ENCODE measurements around the gene TMEM151B. TPM values are rescaled to one million over a fixed set of nuclear protein-coding genes. Genes with fewer than 3 reads are reported as not detected.
"Not testable (repeated sequence)": the region's sequence is repeated elsewhere in the genome, so short reads cannot be mapped to it uniquely, and the experiment has no call there.

The TMEM151B gene
- total RNA-seq, 1 experiment from 2014 or later = 0.83 TPM

- no peak for DNase-seq
- H3K36me3 ChIP-seq (replicated peaks; ENCODE audit: control insufficient read depth, insufficient read depth, low read length) = no peaks in the 10 kb centered on the region
- peaks cover 1% of the 10 kb centered on the region; the same call in 1 of the 2 replicates for H3K27me3 ChIP-seq (ENCODE audit: control insufficient read depth, insufficient read depth, low read length)
- H3K4me3 ChIP-seq (ENCODE audit: insufficient read depth, low read depth, low read length) = no peak overlapping the region
These were observed 71.0 kb downstream of the TMEM151B start for GRCh38 chr6:44341095-44341890.

- no peak for DNase-seq
- Histone ChIP-seq H3K4me3 (ENCODE audit: insufficient read depth, low read depth, low read length) (no peak overlapping the region), H3K36me3 (replicated peaks; ENCODE audit: control insufficient read depth, insufficient read depth, low read length) (no peaks in the 10 kb centered on the region), H3K27me3 (ENCODE audit: control insufficient read depth, insufficient read depth, low read length) (peaks cover 1% of the 10 kb centered on the region; the same call in 1 of the 2 replicates)
These were observed 71.8 kb downstream of the TMEM151B start for GRCh38 chr6:44342052-44342451.

GRCh38 chr6:44342489-44342888 is 72.2 kb downstream of the TMEM151B start, which contains the start of gene SPATS1:
TSS of gene SPATS1 (plus strand) at chr6:44342650. CDS start at chr6:44343096, 446 bp downstream.
- peak within 1 kb of the TSS; percentile 1; the same call in 1 of the 2 replicates for H3K4me3 ChIP-seq (ENCODE audit: insufficient read depth, low read depth, low read length)
- no peaks in the 10 kb centered on the region for H3K36me3 ChIP-seq (replicated peaks; ENCODE audit: control insufficient read depth, insufficient read depth, low read length)
- DNase-seq = peak; percentile 71
- H3K27me3 ChIP-seq (ENCODE audit: control insufficient read depth, insufficient read depth, low read length) = peaks cover 1% of the 10 kb centered on the region; the same call in 1 of the 2 replicates

- H3K27me3 ChIP-seq (ENCODE audit: control insufficient read depth, insufficient read depth, low read length); DNase-seq; H3K4me3 ChIP-seq (ENCODE audit: insufficient read depth, low read depth, low read length); H3K36me3 ChIP-seq (replicated peaks; ENCODE audit: control insufficient read depth, insufficient read depth, low read length): not testable (repeated sequence)
These were observed 76.6 kb downstream of the TMEM151B start for GRCh38 chr6:44346818-44347217.

- H3K36me3 ChIP-seq (replicated peaks; ENCODE audit: control insufficient read depth, insufficient read depth, low read length) = no peaks in the 10 kb centered on the region
- H3K27me3 ChIP-seq (ENCODE audit: control insufficient read depth, insufficient read depth, low read length) = no peaks in the 10 kb centered on the region
- no peak overlapping the region for H3K4me3 ChIP-seq (ENCODE audit: insufficient read depth, low read depth, low read length)
- DNase-seq = no peak
These were observed 79.8 kb downstream of the TMEM151B start for GRCh38 chr6:44349904-44350649.

GRCh38 chr6:44350650-44350994 is 80.4 kb downstream of the TMEM151B start:
- not testable (repeated sequence) for H3K27me3 ChIP-seq (ENCODE audit: control insufficient read depth, insufficient read depth, low read length); H3K4me3 ChIP-seq (ENCODE audit: insufficient read depth, low read depth, low read length); DNase-seq; H3K36me3 ChIP-seq (replicated peaks; ENCODE audit: control insufficient read depth, insufficient read depth, low read length)

- H3K4me3 ChIP-seq (ENCODE audit: insufficient read depth, low read depth, low read length) = no peak overlapping the region
- no peaks in the 10 kb centered on the region for H3K27me3 ChIP-seq (ENCODE audit: control insufficient read depth, insufficient read depth, low read length)
- H3K36me3 ChIP-seq (replicated peaks; ENCODE audit: control insufficient read depth, insufficient read depth, low read length) = no peaks in the 10 kb centered on the region
- DNase-seq = no peak
These were observed 82.0 kb downstream of the TMEM151B start for GRCh38 chr6:44352259-44352658.

GRCh38 chr6:44353336-44353735 is 83.1 kb downstream of the TMEM151B start:
- Histone ChIP-seq H3K4me3 (ENCODE audit: insufficient read depth, low read depth, low read length) (no peak overlapping the region), H3K36me3 (replicated peaks; ENCODE audit: control insufficient read depth, insufficient read depth, low read length) (no peaks in the 10 kb centered on the region), H3K27me3 (ENCODE audit: control insufficient read depth, insufficient read depth, low read length) (no peaks in the 10 kb centered on the region)
- DNase-seq = no peak

GRCh38 chr6:44355640-44356039 is 85.4 kb downstream of the TMEM151B start:
- no peak for DNase-seq
- H3K36me3 ChIP-seq (replicated peaks; ENCODE audit: control insufficient read depth, insufficient read depth, low read length) = no peaks in the 10 kb centered on the region
- H3K4me3 ChIP-seq (ENCODE audit: insufficient read depth, low read depth, low read length) = no peak overlapping the region
- no peaks in the 10 kb centered on the region for H3K27me3 ChIP-seq (ENCODE audit: control insufficient read depth, insufficient read depth, low read length)

GRCh38 chr6:44356487-44356886 is 86.2 kb downstream of the TMEM151B start:
- Histone ChIP-seq H3K27me3 (ENCODE audit: control insufficient read depth, insufficient read depth, low read length) (no peaks in the 10 kb centered on the region), H3K36me3 (replicated peaks; ENCODE audit: control insufficient read depth, insufficient read depth, low read length) (no peaks in the 10 kb centered on the region), H3K4me3 (ENCODE audit: insufficient read depth, low read depth, low read length) (no peak overlapping the region)
- no peak for DNase-seq

Other genes with a start within 250 kb of the TMEM151B start
- gene MRPL14, start 143.0 kb upstream of the TMEM151B start, total RNA-seq (2014; rRNA removed; shearing (Covaris generic)) = 91.0 and 92.0 TPM in 2 replicates
- 24.9 and 36.2 TPM in 2 replicates for gene TMEM63B, start 142.9 kb upstream of the TMEM151B start, total RNA-seq (2014; rRNA removed; shearing (Covaris generic))
- 1.0 and 2.0 TPM in 2 replicates for gene CAPN11, start 111.6 kb upstream of the TMEM151B start, total RNA-seq (2014; rRNA removed; shearing (Covaris generic))
- gene MYMX, start 53.5 kb upstream of the TMEM151B start, total RNA-seq (2014; rRNA removed; shearing (Covaris generic)) = 5.2 and 6.0 TPM in 2 replicates
- gene SLC29A1, start 46.9 kb upstream of the TMEM151B start, total RNA-seq (2014; rRNA removed; shearing (Covaris generic)) = 68.6 and 71.9 TPM in 2 replicates
- 1,821 and 1,973 TPM in 2 replicates for gene HSP90AB1, start 23.3 kb upstream of the TMEM151B start, total RNA-seq (2014; rRNA removed; shearing (Covaris generic))
- 27.2 and 28.7 TPM in 2 replicates for gene SLC35B2, start 12.9 kb upstream of the TMEM151B start, total RNA-seq (2014; rRNA removed; shearing (Covaris generic))
- 9.7 and 12.3 TPM in 2 replicates for gene NFKBIE, start 4.9 kb upstream of the TMEM151B start, total RNA-seq (2014; rRNA removed; shearing (Covaris generic))
- 25.5 and 28.3 TPM in 2 replicates for gene AARS2, start 42.9 kb downstream of the TMEM151B start, total RNA-seq (2014; rRNA removed; shearing (Covaris generic))
- gene SPATS1, start 72.2 kb downstream of the TMEM151B start, total RNA-seq (2014; rRNA removed; shearing (Covaris generic)) = not detected in 2 replicates
- 22.1 and 28.6 TPM in 2 replicates for gene CDC5L, start 117.3 kb downstream of the TMEM151B start, total RNA-seq (2014; rRNA removed; shearing (Covaris generic))

Measured in H7 (cell line).